GM12878 (cell line): ENCODE results near the gene TOM1L2. TPM values are rescaled to one million over a fixed set of nuclear protein-coding genes. Genes with fewer than 3 reads are reported as not detected.

ENCODE experiments used
- ATAC-seq: fragments of 200-7000 bp; cut with Tn5 transposase; 3 replicates; pipeline ENCODE4 v1.9.1; 2020; ENCODE audit warnings: mild to moderate bottlenecking, moderate library complexity
- BruUV-seq: library from RNA; stranded (reverse); fragments of 400-500 nt; replicated peaks from 2 replicates; lab custom pipeline; 2021; lab: Mats Ljungman, UMichigan
- CTCF ChIA-PET: fragments of 300-600 bp; sonication (Branson Sonifier 250); formaldehyde crosslinking; extraction: SDS; loops from one replicate; lab custom pipeline; 2021; ENCODE audit warnings: inconsistent platforms; lab: Yijun Ruan, JAX
- POLR2A ChIA-PET: fragments of 350-600 bp; formaldehyde crosslinking; extraction: SDS; loops from one replicate; lab custom pipeline; 2021; ENCODE audit warnings: inconsistent platforms; lab: Charles Lee
- RAD21 ChIA-PET: fragments of 300-600 bp; sonication (Branson Sonifier 250); formaldehyde crosslinking; loops from one replicate; lab custom pipeline; 2023; ENCODE audit warnings: antibody characterized with exemption; ENCODE audit not compliant: unreplicated experiment; lab: Charles Lee
- SMC1A ChIA-PET: fragments of 300-600 bp; sonication (Branson Sonifier 250); formaldehyde crosslinking; loops from one replicate; lab custom pipeline; 2023; ENCODE audit not compliant: unreplicated experiment, uncharacterized antibody; lab: Charles Lee
- DNase-seq: peaks from one replicate; pipeline ENCODE4 v3.0.0-alpha.2; 2011; ENCODE audit warnings: low read depth, low spot score
- FAIRE-seq: peaks from 3 replicates; lab custom pipeline; 2011; peaks lifted over from hg19 to GRCh38; lab: Jason Lieb, UNC
- H2AFZ ChIP-seq: 2 replicates; pipeline ENCODE4 v1.6.0; 2011; ENCODE audit warnings: low read depth, low read length, control low read depth; ENCODE audit not compliant: control insufficient read depth
- H3K27ac ChIP-seq: 2 replicates; pipeline ENCODE4 v1.5.1; 2011; ENCODE audit warnings: control low read depth; ENCODE audit not compliant: control insufficient read depth, insufficient read depth
- H3K27me3 ChIP-seq, 2 experiments: replicated peaks in 1 of 2; 2 replicates each; pipeline versions ENCODE4 v1.6.0 to v1.6.1; 2011; ENCODE audit warnings: low read length in 1 of 2; ENCODE audit not compliant: control insufficient read depth in 2 of 2, insufficient read depth in 2 of 2
- H3K36me3 ChIP-seq, 2 experiments: 2 replicates each; pipeline ENCODE4 v1.5.1; 2011; ENCODE audit warnings: low read length in 1 of 2; ENCODE audit not compliant: control insufficient read depth in 2 of 2, insufficient read depth in 2 of 2
- H3K4me1 ChIP-seq: 2 replicates; pipeline ENCODE4 v1.6.1; 2011; ENCODE audit warnings: mild to moderate bottlenecking, low read length, moderate library complexity, mixed read lengths; ENCODE audit not compliant: control insufficient read depth, insufficient read depth
- H3K4me2 ChIP-seq: 2 replicates; pipeline ENCODE4 v1.6.0; 2011; ENCODE audit warnings: control low read depth; ENCODE audit not compliant: control insufficient read depth, insufficient read depth
- H3K4me3 ChIP-seq: fragments of 200-600 bp; sonication (generic); 2 replicates; pipeline ENCODE4 v1.5.1; 2016
- H3K79me2 ChIP-seq: 2 replicates; pipeline ENCODE4 v1.6.0; 2011; ENCODE audit warnings: low read length; ENCODE audit not compliant: control insufficient read depth, insufficient read depth
- H3K9ac ChIP-seq: 2 replicates; pipeline ENCODE4 v1.8.0; 2011; ENCODE audit warnings: low read length, control low read depth, mixed read lengths; ENCODE audit not compliant: control insufficient read depth, insufficient read depth
- H3K9me3 ChIP-seq: replicated peaks from 3 replicates; pipeline ENCODE4 v1.5.1; 2011; ENCODE audit warnings: mild to moderate bottlenecking, low read length; ENCODE audit not compliant: control insufficient read depth, insufficient read depth
- H4K20me1 ChIP-seq: 2 replicates; pipeline ENCODE4 v1.6.0; 2011; ENCODE audit not compliant: control insufficient read depth, insufficient read depth
- ATF7 ChIP-seq: fragments of 450-650 bp; IDR thresholded peaks from 2 replicates; pipeline ENCODE4 v1.6.1; 2016; ENCODE audit warnings: low read depth, mild to moderate bottlenecking
- BMI1 ChIP-seq: fragments of 450-650 bp; IDR thresholded peaks from 2 replicates; pipeline ENCODE4 v1.6.1; 2016; ENCODE audit warnings: mild to moderate bottlenecking, moderate library complexity, borderline replicate concordance
- EGR1 ChIP-seq, 2 experiments: IDR thresholded peaks; 1 replicate in 1 of 2; 2 replicates in 1 of 2; pipeline ENCODE4 v1.6.1; 2011 to 2012; ENCODE audit warnings: low read depth in 2 of 2, low read length in 2 of 2, borderline replicate concordance in 1 of 2, mild to moderate bottlenecking in 1 of 2, moderate library complexity in 1 of 2
- ETV6 ChIP-seq, 2 experiments: fragments of 450-650 bp in 1 of 2; IDR thresholded peaks in 1 of 2; conservative IDR thresholded peaks in 1 of 2; 2 replicates each; pipeline ENCODE4 v1.6.1; 2014; ENCODE audit warnings: antibody characterized with exemption in 1 of 2, borderline replicate concordance in 1 of 2, low read depth in 1 of 2, mild to moderate bottlenecking in 1 of 2, moderate library complexity in 1 of 2
- HCFC1 ChIP-seq: fragments of 150-350 bp; IDR thresholded peaks from 2 replicates; pipeline ENCODE4 v1.6.1; 2014; ENCODE audit warnings: low read length
- IRF5 ChIP-seq: fragments of 450-650 bp; IDR thresholded peaks from 2 replicates; pipeline ENCODE4 v1.6.1; 2017; ENCODE audit warnings: borderline replicate concordance
- JUND ChIP-seq: IDR thresholded peaks from 2 replicates; pipeline ENCODE4 v1.6.1; 2012; ENCODE audit warnings: low read depth, mild to moderate bottlenecking, low read length, improper control_type of control experiment, moderate library complexity
- KDM1A ChIP-seq: fragments of 200-600 bp; sonication (generic); IDR thresholded peaks from 2 replicates; pipeline ENCODE4 v1.6.1; 2016; ENCODE audit warnings: borderline replicate concordance
- MXI1 ChIP-seq: fragments of 150-350 bp; IDR thresholded peaks from 2 replicates; pipeline ENCODE4 v1.6.1; 2011; ENCODE audit warnings: low read depth, mild to moderate bottlenecking, inconsistent platforms, low read length, improper control_type of control experiment
- USF1 ChIP-seq: IDR thresholded peaks from 2 replicates; pipeline ENCODE4 v1.6.1; 2011; ENCODE audit warnings: borderline replicate concordance, low read depth, mild to moderate bottlenecking, moderate library complexity, mixed read lengths, low read length; ENCODE audit not compliant: insufficient read depth; ENCODE audit errors: extremely low read length
- ZNF622 ChIP-seq: fragments of 450-650 bp; IDR thresholded peaks from 2 replicates; pipeline ENCODE4 v1.6.1; 2017; ENCODE audit warnings: mild to moderate bottlenecking, inconsistent platforms
- WGBS: methylation state at CpG from one replicate; pipeline ENCODE4 v1.1.6; 2016; ENCODE audit warnings: low lambda C conversion rate; ENCODE audit not compliant: insufficient replicate concordance, insufficient coverage; ENCODE audit errors: missing lambda C conversion rate; 5-methylcytosine and 5-hydroxymethylcytosine counted together
- in situ Hi-C: fragments of 300-500 bp; cut with MboI; formaldehyde crosslinking; loops from 9 replicates; pipeline ENCODE4 v1.14.3; 2018; ENCODE audit warnings: mixed read lengths
- intact Hi-C: fragments of 100-400 bp; cut with micrococcal nuclease; formaldehyde crosslinking; loops from one replicate; pipeline ENCODE4 v1.14.2; 2022; ENCODE audit not compliant: unreplicated experiment
- polyA plus RNA-seq, 11 experiments: library from polyadenylated mRNA; depleted of rRNA in 4 of 11; unstranded in 6 of 11; stranded (reverse) in 5 of 11; fragments of >200 nt; fragmentation: Nextera tagmentation in 4 of 11; fragmentation: Illumina TruSeq in 1 of 11; extraction: Ambion mirVana in 4 of 11; extraction: Trizol in 1 of 11; gene quantifications; 1 replicate in 1 of 11; 2 replicates in 10 of 11; pipeline versions ENCODE4 v1.2.1 to v1.2.3, GENCODE V29; 2011 to 2016; ENCODE audit warnings: inconsistent platforms in 2 of 11, missing spikeins in 2 of 11, low read depth in 1 of 11
- total RNA-seq, 4 experiments: library from RNA; depleted of rRNA in 3 of 4; stranded (reverse); fragments of >200 nt in 3 of 4; fragmentation: Illumina TruSeq in 1 of 4; extraction: Trizol in 1 of 4; gene quantifications; 2 replicates each; pipeline versions ENCODE4 v1.2.1 to v1.2.3, GENCODE V29; 2013 to 2021
- TF ChIP-seq, protein P1 (sequence below): fragments of 450-650 bp; IDR thresholded peaks from 2 replicates; pipeline ENCODE4 v1.6.1; 2017; ENCODE audit warnings: mild to moderate bottlenecking, low read depth, inconsistent platforms; ENCODE audit not compliant: poor library complexity, severe bottlenecking

TOM1L2 gene
- total and polyA plus RNA-seq, 10 of the 15 experiments (the other 5 are each of a cell fraction or from before 2014, with no cell fraction given): 0.19 to 19.2 (median 8.1) TPM

DNA sequence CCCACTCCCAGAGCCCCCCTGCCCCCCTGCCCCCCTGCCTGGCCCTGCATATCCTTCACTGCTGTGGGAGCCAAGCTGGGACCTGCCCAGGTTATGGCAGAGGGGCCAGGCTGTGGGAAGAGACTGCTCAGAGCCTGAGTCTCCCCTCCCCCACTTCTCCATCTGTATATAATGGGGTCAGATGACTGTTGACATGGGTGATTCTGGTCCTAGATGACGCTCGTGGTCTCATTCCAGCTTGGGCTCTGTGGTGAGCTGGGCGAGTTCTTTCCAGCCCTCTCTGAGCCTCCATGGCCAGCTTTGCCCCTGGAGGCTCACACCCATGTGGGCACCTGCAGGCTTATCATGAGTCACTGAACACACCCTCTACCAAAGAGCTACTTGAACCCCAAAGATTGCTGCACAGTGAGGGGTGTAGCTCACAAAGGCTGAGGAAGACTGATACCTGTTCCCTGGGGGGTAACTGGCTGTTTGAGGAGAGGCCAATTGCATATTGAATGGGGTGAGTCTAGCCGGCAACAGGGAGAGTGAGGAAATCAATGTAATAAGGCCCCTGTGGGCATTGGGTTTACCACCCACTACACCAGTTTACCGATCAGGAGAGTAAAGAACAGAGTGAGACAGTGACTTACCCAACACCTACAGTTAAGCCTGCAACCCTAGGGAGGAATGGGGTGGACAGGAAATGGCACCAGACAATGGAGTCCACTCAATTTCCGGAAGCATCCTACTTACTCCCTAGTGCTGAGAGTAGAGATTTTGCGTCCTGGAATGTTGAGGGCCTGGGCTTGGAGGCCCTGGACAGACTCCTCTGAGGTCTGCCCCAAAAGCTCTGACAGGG, 131.2 kb downstream of the TOM1L2 start:
- Histone ChIP-seq H3K36me3 (no peaks in the 10 kb centered on the region), H3K27me3 (no peaks in the 10 kb centered on the region), H3K9ac (no peak overlapping the region), H2AFZ (no peak overlapping the region), H3K9me3 (no peaks in the 10 kb centered on the region), H3K4me3 (0 out of 2 replicates have a peak overlapping the region, but pooled peaks have one; percentile 71), H3K79me2 (peaks cover 2% of the 10 kb centered on the region), H4K20me1 (no peaks in the 10 kb centered on the region), H3K4me1 (peaks cover 29% of the 10 kb centered on the region), H3K4me2 (peak overlapping the region; percentile 44; the same call in 1 of the 2 replicates), H3K27ac (no peak overlapping the region)
- ChIA-PET POLR2A (interaction anchor here (1.2 to 1.6 kb wide), 6 partner anchors 9 to 26 kb away, joined by 3 to 11 read pairs (median 6); no protein-coding TSS in a partner anchor), RAD21 (interaction anchor here (1.1 to 1.3 kb wide), 2 partner anchors 8 to 11 kb away, joined by 3 to 5 read pairs; no protein-coding TSS in a partner anchor), CTCF (interaction anchor here (1.0 to 2.4 kb wide), 8 partner anchors 9 to 159 kb away, joined by 3 to 9 read pairs (median 4); no protein-coding TSS in a partner anchor), SMC1A (interaction anchor here (0.8 to 1.6 kb wide), 4 partner anchors 9 to 29 kb away, joined by 3 to 8 read pairs (median 5); no protein-coding TSS in a partner anchor)
- TF ChIP-seq JUND (no peak), HCFC1 (no peak), MXI1 (no peak), EGR1 (IDR thresholded peaks at IDR 0.05; ENCODE audit: borderline replicate concordance in 1 of 2, low read depth in 2 of 2, low read length in 2 of 2) (no peak), ATF7 (no peak), KDM1A (no peak), ZNF622 (no peak), USF1 (no peak), ETV6 (conservative IDR thresholded peaks at IDR 0.05 in 1 of 2, IDR thresholded peaks at IDR 0.05 in 1 of 2; ENCODE audit: borderline replicate concordance in 1 of 2, low read depth in 1 of 2) (no peak), BMI1 (no peak), IRF5 (no peak)
- TF ChIP-seq, protein P1, sequence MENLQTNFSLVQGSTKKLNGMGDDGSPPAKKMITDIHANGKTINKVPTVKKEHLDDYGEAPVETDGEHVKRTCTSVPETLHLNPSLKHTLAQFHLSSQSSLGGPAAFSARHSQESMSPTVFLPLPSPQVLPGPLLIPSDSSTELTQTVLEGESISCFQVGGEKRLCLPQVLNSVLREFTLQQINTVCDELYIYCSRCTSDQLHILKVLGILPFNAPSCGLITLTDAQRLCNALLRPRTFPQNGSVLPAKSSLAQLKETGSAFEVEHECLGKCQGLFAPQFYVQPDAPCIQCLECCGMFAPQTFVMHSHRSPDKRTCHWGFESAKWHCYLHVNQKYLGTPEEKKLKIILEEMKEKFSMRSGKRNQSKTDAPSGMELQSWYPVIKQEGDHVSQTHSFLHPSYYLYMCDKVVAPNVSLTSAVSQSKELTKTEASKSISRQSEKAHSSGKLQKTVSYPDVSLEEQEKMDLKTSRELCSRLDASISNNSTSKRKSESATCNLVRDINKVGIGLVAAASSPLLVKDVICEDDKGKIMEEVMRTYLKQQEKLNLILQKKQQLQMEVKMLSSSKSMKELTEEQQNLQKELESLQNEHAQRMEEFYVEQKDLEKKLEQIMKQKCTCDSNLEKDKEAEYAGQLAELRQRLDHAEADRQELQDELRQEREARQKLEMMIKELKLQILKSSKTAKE: no peak
- in situ Hi-C loops (no loop called here), intact Hi-C loops (loop anchor here (2.0 kb wide), 1 partner anchor 22 kb away; no protein-coding TSS in a partner anchor)
- 83% methylated on average over 7 of the region's 7 CpGs for WGBS
- ATAC-seq (no peak), DNase-seq (no peak), FAIRE-seq (no peak)
- BruUV-seq: TSS peak; percentile 44
